Body of pancreas (tissue), 4 donors: ENCODE data around the gene PRKG1.

Source experiments
- POLR2A ChIP-seq, 3 donors: fragments of 450-650 bp; IDR thresholded peaks; one replicate each; pipeline ENCODE4 v1.6.1; 2016; ENCODE audit warnings: antibody characterized with exemption in 3 of 3, mild to moderate bottlenecking in 2 of 3
- TF ChIP-seq, protein P1 (sequence below), 7 experiments: fragments of 450-650 bp in 4 of 7; fragments of 200-600 bp in 3 of 7; sonication (generic) in 3 of 7; IDR thresholded peaks; one replicate each; pipeline ENCODE4 v1.5.1; 2016 to 2019; ENCODE audit warnings: antibody characterized with exemption in 7 of 7

DNA sequence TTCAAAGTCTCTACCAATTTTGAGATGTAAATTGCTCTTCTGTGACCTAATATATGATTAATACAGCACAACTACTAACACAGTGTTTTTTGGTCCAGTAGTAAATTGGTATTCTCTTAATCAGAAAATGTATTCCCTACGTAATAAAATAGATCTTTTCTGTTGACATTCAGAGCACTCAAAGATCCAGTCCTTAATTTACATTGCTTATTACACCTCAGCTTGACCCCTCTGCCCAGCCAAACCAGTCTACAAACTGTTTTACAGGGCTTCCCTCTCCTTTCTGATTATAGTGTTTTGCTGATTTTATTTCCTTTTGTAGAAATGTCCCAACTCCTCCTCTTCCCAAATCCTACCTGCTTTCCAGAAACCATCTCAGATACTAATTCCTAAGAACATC lies 293.4 kb downstream of the PRKG1 start:
- TF ChIP-seq, protein P1, sequence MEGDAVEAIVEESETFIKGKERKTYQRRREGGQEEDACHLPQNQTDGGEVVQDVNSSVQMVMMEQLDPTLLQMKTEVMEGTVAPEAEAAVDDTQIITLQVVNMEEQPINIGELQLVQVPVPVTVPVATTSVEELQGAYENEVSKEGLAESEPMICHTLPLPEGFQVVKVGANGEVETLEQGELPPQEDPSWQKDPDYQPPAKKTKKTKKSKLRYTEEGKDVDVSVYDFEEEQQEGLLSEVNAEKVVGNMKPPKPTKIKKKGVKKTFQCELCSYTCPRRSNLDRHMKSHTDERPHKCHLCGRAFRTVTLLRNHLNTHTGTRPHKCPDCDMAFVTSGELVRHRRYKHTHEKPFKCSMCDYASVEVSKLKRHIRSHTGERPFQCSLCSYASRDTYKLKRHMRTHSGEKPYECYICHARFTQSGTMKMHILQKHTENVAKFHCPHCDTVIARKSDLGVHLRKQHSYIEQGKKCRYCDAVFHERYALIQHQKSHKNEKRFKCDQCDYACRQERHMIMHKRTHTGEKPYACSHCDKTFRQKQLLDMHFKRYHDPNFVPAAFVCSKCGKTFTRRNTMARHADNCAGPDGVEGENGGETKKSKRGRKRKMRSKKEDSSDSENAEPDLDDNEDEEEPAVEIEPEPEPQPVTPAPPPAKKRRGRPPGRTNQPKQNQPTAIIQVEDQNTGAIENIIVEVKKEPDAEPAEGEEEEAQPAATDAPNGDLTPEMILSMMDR (IDR thresholded peaks at IDR 0.05) = no peak
- no peak for TF ChIP-seq POLR2A (IDR thresholded peaks at IDR 0.05)
